NCI-H1105 treated with DMSO at 0.1 percent for 48 hours (cell line): ENCODE results near the gene ZNF598.
"Not testable (repeated sequence)": the region's sequence is repeated elsewhere in the genome, so short reads cannot be mapped to it uniquely, and the experiment has no call there.

Experiments
- DNase-seq: peaks from one replicate; lab custom pipeline; 2025; lab: John Stamatoyannopoulos, UW

Gene ZNF598

GRCh38 chr16:1958143-1958491, 51.5 kb downstream of the ZNF598 start:
- DNase-seq: not testable (repeated sequence)

- not testable (repeated sequence) for DNase-seq
These were observed 52.0 kb downstream of the ZNF598 start for GRCh38 chr16:1957434-1958142.

- no peak for DNase-seq
These were observed 55.9 kb downstream of the ZNF598 start for GRCh38 chr16:1953734-1954133.

- no peak for DNase-seq
These were observed 59.1 kb downstream of the ZNF598 start for GRCh38 chr16:1950559-1950958.

GRCh38 chr16:1950047-1950446, 59.6 kb downstream of the ZNF598 start:
- DNase-seq: no peak

- no peak for DNase-seq
These were observed 60.1 kb downstream of the ZNF598 start for GRCh38 chr16:1949507-1949906.
